ENCODE data around the gene NUFIP1.

DNA sequence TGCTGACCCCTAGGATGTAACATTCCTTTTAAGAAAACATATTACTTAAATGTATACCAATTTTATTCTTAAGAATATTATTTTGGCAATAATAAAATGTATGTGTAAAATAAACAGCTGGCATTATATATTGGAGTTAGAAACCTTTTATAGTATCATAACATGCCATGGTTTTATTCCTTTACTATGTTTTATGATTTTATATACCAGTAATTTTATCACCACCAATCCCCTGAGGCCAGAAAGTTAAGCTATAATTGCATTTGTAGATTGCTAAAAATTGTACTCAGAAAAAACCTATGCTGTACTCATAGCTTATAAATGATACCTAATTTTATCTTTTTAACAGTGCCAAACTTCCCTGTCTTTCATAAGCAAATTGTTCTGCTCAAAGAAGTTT, 18.0 kb upstream of the NUFIP1 start:
- TF ChIP-seq, protein P1, sequence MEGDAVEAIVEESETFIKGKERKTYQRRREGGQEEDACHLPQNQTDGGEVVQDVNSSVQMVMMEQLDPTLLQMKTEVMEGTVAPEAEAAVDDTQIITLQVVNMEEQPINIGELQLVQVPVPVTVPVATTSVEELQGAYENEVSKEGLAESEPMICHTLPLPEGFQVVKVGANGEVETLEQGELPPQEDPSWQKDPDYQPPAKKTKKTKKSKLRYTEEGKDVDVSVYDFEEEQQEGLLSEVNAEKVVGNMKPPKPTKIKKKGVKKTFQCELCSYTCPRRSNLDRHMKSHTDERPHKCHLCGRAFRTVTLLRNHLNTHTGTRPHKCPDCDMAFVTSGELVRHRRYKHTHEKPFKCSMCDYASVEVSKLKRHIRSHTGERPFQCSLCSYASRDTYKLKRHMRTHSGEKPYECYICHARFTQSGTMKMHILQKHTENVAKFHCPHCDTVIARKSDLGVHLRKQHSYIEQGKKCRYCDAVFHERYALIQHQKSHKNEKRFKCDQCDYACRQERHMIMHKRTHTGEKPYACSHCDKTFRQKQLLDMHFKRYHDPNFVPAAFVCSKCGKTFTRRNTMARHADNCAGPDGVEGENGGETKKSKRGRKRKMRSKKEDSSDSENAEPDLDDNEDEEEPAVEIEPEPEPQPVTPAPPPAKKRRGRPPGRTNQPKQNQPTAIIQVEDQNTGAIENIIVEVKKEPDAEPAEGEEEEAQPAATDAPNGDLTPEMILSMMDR (IDR thresholded peaks at IDR 0.05) = no peak
- TF ChIP-seq POLR2AphosphoS5 (IDR thresholded peaks at IDR 0.05) (no peak), POLR2A (IDR thresholded peaks at IDR 0.05) (no peak), EP300 (IDR thresholded peaks at IDR 0.05) (no peak)

All from stomach (tissue), 4 donors.